ENCODE measurements around the gene CAMK1G. TPM values are rescaled to one million over a fixed set of nuclear protein-coding genes. Genes with fewer than 3 reads are reported as not detected.

CAMK1G gene
- total RNA-seq, 2 donors from 2014 or later = 0.55 to 2.1 TPM

DNA sequence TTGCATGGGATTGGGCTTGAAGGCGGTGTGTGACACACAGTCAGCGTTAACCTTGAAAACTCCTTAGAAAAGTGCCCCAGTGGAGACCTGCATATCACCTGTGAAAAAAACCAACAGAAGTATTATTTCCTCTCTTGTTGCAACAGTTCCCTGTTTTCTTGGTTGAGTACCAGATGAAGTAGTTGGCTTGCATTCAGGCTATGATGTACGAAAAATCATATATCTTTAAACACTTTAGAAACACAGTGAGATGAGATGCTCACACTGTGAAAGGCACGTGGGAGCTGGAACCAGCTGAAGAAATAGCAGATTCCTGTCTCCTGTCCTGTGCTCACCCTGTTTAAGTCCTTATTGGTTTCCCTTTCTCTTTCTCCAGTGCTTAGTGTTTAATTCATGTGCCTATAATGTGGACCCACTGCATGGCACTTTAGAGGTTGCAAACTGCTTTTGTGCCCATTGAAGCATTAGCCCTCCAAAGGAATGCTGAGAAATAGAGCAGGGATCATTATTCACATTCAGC lies 2.8 kb downstream of the CAMK1G start:
- DNase-seq = no peak
- WGBS, 2 experiments (ENCODE audit: insufficient coverage in 1 of 2, insufficient read length in 1 of 2) = 90 to 93% methylated on average over 3 to 4 of the region's 4 CpGs
- Histone ChIP-seq H3K9ac (ENCODE audit: extremely low read depth, low read length, poor library complexity, severe bottlenecking) (no peak overlapping the region), H3K4me1 (ENCODE audit: control insufficient read depth, insufficient read depth, low read length) (peaks cover 4% of the 10 kb centered on the region), H3K4me3 (ENCODE audit: low read length) (no peak overlapping the region), H3K27me3 (ENCODE audit: control insufficient read depth, insufficient read depth, low read length, poor library complexity, severe bottlenecking) (peaks cover 39% of the 10 kb centered on the region), H3K27ac (ENCODE audit: low read depth, low read length) (no peak overlapping the region), H3K36me3 (ENCODE audit: control insufficient read depth, insufficient read depth, low read length) (no peaks in the 10 kb centered on the region), H3K9me3 (ENCODE audit: control insufficient read depth, low read length) (no peaks in the 10 kb centered on the region)
- H3K4me3 Mint-ChIP-seq = no peak overlapping the region
- H3K36me3 Mint-ChIP-seq (ENCODE audit: low read depth) = no peaks in the 10 kb centered on the region
- no peak overlapping the region for H3K27ac Mint-ChIP-seq
- no peak for TF ChIP-seq CTCF (conservative IDR thresholded peaks at IDR 0.05)
- H3K27me3 Mint-ChIP-seq (ENCODE audit: insufficient read depth) = peaks cover 5% of the 10 kb centered on the region
- no peaks in the 10 kb centered on the region for H3K4me1 Mint-ChIP-seq
- H3K9me3 Mint-ChIP-seq = no peaks in the 10 kb centered on the region

GRCh38 chr1:209587789-209588188 lies 4.3 kb downstream of the CAMK1G start:
- Mint-ChIP-seq H3K9me3 (no peaks in the 10 kb centered on the region), H3K27me3 (ENCODE audit: insufficient read depth) (peaks cover 10% of the 10 kb centered on the region), H3K4me1 (no peaks in the 10 kb centered on the region), H3K27ac (no peak overlapping the region), H3K4me3 (no peak overlapping the region), H3K36me3 (ENCODE audit: low read depth) (no peaks in the 10 kb centered on the region)
- Histone ChIP-seq H3K9me3 (ENCODE audit: control insufficient read depth, low read length) (no peaks in the 10 kb centered on the region), H3K4me1 (ENCODE audit: control insufficient read depth, insufficient read depth, low read length) (peaks cover 4% of the 10 kb centered on the region), H3K27me3 (ENCODE audit: control insufficient read depth, insufficient read depth, low read length, poor library complexity, severe bottlenecking) (peaks cover 39% of the 10 kb centered on the region), H3K27ac (ENCODE audit: low read depth, low read length) (no peak overlapping the region), H3K4me3 (ENCODE audit: low read length) (no peak overlapping the region), H3K9ac (ENCODE audit: extremely low read depth, low read length, poor library complexity, severe bottlenecking) (no peak overlapping the region), H3K36me3 (ENCODE audit: control insufficient read depth, insufficient read depth, low read length) (no peaks in the 10 kb centered on the region)
- no peak for TF ChIP-seq CTCF (conservative IDR thresholded peaks at IDR 0.05)
- WGBS, 2 experiments (ENCODE audit: insufficient coverage in 1 of 2, insufficient read length in 1 of 2) = 86 to 95% methylated on average over 2 to 3 of the region's 3 CpGs
- no peak for DNase-seq

GRCh38 chr1:209589440-209589839 lies 5.9 kb downstream of the CAMK1G start:
- H3K4me3 ChIP-seq (ENCODE audit: low read length) = no peak overlapping the region
- H3K4me1 ChIP-seq (ENCODE audit: control insufficient read depth, insufficient read depth, low read length) = no peaks in the 10 kb centered on the region
- TF ChIP-seq CTCF (conservative IDR thresholded peaks at IDR 0.05) = no peak
- H3K36me3 ChIP-seq (ENCODE audit: control insufficient read depth, insufficient read depth, low read length) = no peaks in the 10 kb centered on the region
- H3K27me3 ChIP-seq (ENCODE audit: control insufficient read depth, insufficient read depth, low read length, poor library complexity, severe bottlenecking) = peaks cover 39% of the 10 kb centered on the region
- no peaks in the 10 kb centered on the region for H3K9me3 ChIP-seq (ENCODE audit: control insufficient read depth, low read length)
- WGBS, 2 experiments (ENCODE audit: insufficient coverage in 1 of 2, insufficient read length in 1 of 2) = 80 to 95% methylated on average over 1 to 2 of the region's 2 CpGs
- H3K36me3 Mint-ChIP-seq (ENCODE audit: low read depth) = no peaks in the 10 kb centered on the region
- no peak for DNase-seq
- no peaks in the 10 kb centered on the region for H3K9me3 Mint-ChIP-seq
- no peak overlapping the region for H3K27ac Mint-ChIP-seq
- H3K27ac ChIP-seq (ENCODE audit: low read depth, low read length) = no peak overlapping the region
- no peak overlapping the region for H3K4me3 Mint-ChIP-seq
- no peak overlapping the region for H3K9ac ChIP-seq (ENCODE audit: extremely low read depth, low read length, poor library complexity, severe bottlenecking)
- peaks cover 16% of the 10 kb centered on the region for H3K27me3 Mint-ChIP-seq (ENCODE audit: insufficient read depth)
- H3K4me1 Mint-ChIP-seq = no peaks in the 10 kb centered on the region
